NCI-H345 treated with DMSO at 0.1 percent for 48 hours (cell line): ENCODE results near the gene GRK5.

ENCODE experiments used
- DNase-seq: peaks from one replicate; lab custom pipeline; 2025; ENCODE audit not compliant: unreplicated experiment; lab: John Stamatoyannopoulos, UW

The GRK5 gene

GRCh38 chr10:119415121-119415520 is 207.8 kb downstream of the GRK5 start:
- no peak for DNase-seq

GRCh38 chr10:119415536-119416503 is 208.4 kb downstream of the GRK5 start:
- DNase-seq, result no peak

- DNase-seq, result no peak
Measured at GRCh38 chr10:119416855-119417254, 209.5 kb downstream of the GRK5 start.

GRCh38 chr10:119417852-119418251 is 210.5 kb downstream of the GRK5 start:
- no peak for DNase-seq

GRCh38 chr10:119418362-119418761 is 211.0 kb downstream of the GRK5 start:
- DNase-seq, result no peak

GRCh38 chr10:119419931-119420330 is 212.6 kb downstream of the GRK5 start:
- no peak for DNase-seq

- no peak for DNase-seq
Measured at GRCh38 chr10:119420950-119421875, 213.8 kb downstream of the GRK5 start.

- DNase-seq, result no peak
Measured at GRCh38 chr10:119421891-119422681, 214.7 kb downstream of the GRK5 start.

GRCh38 chr10:119422682-119423509 is 215.5 kb downstream of the GRK5 start:
- no peak for DNase-seq

GRCh38 chr10:119423510-119424257 is 216.3 kb downstream of the GRK5 start:
- DNase-seq, result no peak

- no peak for DNase-seq
Measured at GRCh38 chr10:119424258-119424975, 217.0 kb downstream of the GRK5 start.

GRCh38 chr10:119425102-119425880 is 217.9 kb downstream of the GRK5 start:
- DNase-seq, result no peak

- no peak for DNase-seq
Measured at GRCh38 chr10:119425881-119426170, 218.5 kb downstream of the GRK5 start.

GRCh38 chr10:119426699-119427098 is 219.3 kb downstream of the GRK5 start:
- DNase-seq, result no peak

- DNase-seq, result no peak
Measured at GRCh38 chr10:119427263-119427864, 220.0 kb downstream of the GRK5 start.

- DNase-seq, result no peak
Measured at GRCh38 chr10:119428789-119429188, 221.4 kb downstream of the GRK5 start.

- no peak for DNase-seq
Measured at GRCh38 chr10:119429771-119430170, 222.4 kb downstream of the GRK5 start.
